ENCODE results near the gene SFTPB.

Gene SFTPB

DNA sequence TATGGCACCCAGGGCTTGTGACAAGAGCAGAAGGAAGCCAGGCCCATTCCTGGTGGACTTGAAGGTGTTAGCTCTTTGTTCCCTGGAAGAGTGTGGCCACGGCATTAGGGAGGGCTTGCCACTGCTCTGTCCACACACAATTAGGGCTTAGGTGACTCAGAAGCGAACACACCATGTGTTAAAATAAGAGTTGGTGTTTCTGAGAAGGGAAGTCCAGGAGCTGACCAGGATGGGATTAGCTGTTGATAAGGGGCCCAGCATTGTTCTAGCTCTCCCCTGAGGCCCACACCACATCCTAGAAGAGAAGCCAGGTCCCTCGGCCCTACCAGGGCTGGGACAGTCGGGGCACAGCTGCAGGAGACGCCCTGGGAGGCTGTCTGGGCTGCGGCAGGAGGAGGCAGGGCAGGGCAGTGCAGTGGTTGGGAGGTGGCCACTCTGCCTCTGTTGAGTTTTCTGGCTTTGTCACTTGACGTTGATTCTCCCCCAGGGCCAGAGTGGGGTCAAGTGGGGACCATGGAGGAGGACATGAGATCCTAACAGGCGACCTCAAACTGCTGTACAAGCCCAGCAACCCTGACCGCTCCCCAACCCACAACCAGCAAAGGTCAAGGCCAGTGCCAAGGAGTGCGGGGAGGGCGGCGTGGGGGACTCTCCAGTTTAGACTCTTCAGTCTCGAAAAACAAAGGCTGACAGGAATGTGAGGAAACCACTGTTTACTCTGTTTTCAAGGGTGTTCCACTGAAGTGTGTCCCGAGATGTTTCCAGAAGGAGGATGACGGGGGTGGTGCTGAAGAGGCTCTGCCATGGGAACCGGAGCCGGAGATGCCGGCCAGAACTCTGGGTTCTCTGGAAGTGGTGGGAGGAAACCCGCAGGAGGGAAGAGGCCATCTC lies 42.9 kb upstream of the SFTPB start:
- FAIRE-seq (no peak), DNase-seq (ENCODE audit: insufficient read length, low spot score) (no peak)
- TF ChIP-seq POLR2AphosphoS5 (IDR thresholded peaks at IDR 0.05; ENCODE audit: low read depth, low read length) (no peak), PAX5 (IDR thresholded peaks at IDR 0.05; ENCODE audit: insufficient read depth, low read length, severe bottlenecking) (no peak), TAF1 (IDR thresholded peaks at IDR 0.05; ENCODE audit: low read depth, low read length) (no peak), POU2F2 (IDR thresholded peaks at IDR 0.05; ENCODE audit: low read depth, low read length) (no peak), POLR2A (IDR thresholded peaks at IDR 0.05; ENCODE audit: low read depth, low read length) (no peak), SPI1 (IDR thresholded peaks at IDR 0.05; ENCODE audit: low read depth, low read length) (no peak)

DNA sequence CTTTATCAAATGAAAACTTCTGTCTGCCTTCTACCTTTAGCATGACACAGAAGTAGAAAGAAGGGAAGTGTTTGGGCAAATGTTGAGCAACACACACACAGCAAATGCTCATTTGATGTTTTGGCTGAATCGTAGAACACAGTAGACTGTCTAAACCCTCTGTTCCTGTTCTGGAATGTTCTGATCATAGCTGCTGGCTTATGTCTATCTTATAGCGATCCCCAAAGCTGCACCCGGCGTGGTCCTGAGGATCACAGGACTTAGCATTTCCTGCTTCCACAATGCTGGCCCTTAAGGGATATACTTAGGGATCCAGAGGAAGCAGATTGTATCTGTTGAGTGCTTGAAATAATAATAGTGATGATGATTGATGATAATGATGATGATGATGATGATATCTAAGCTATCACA lies 41.4 kb upstream of the SFTPB start:
- TF ChIP-seq SPI1 (IDR thresholded peaks at IDR 0.05; ENCODE audit: low read depth, low read length), result no peak
- no peak for TF ChIP-seq PAX5 (IDR thresholded peaks at IDR 0.05; ENCODE audit: insufficient read depth, low read length, severe bottlenecking)
- no peak for TF ChIP-seq POLR2A (IDR thresholded peaks at IDR 0.05; ENCODE audit: low read depth, low read length)
- TF ChIP-seq POLR2AphosphoS5 (IDR thresholded peaks at IDR 0.05; ENCODE audit: low read depth, low read length), result no peak
- TF ChIP-seq POU2F2 (IDR thresholded peaks at IDR 0.05; ENCODE audit: low read depth, low read length), result no peak
- TF ChIP-seq TAF1 (IDR thresholded peaks at IDR 0.05; ENCODE audit: low read depth, low read length), result no peak
- no peak for FAIRE-seq
- DNase-seq (ENCODE audit: insufficient read length, low spot score), result no peak

DNA sequence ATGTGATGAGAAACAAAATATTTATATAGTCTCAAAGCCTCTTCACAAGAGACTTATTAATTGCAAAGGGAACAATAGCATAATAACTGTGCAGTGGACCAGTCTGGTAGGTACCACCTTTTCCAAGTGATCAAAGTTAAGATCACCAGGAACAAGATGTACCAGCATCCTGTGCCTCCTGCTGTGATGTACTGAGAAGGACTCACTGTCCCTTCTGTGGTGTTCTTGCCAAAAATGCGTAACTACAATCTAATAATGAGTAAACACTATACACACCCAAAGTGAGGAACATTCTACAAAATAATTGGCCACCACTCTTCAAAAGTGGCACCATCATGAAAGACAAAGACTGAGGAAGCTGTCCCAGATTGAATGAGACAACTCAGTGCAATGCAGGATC lies 40.6 kb upstream of the SFTPB start:
- DNase-seq (ENCODE audit: insufficient read length, low spot score), result no peak
- TF ChIP-seq TAF1 (IDR thresholded peaks at IDR 0.05; ENCODE audit: low read depth, low read length) (no peak), POLR2AphosphoS5 (IDR thresholded peaks at IDR 0.05; ENCODE audit: low read depth, low read length) (no peak), SPI1 (IDR thresholded peaks at IDR 0.05; ENCODE audit: low read depth, low read length) (no peak), POU2F2 (IDR thresholded peaks at IDR 0.05; ENCODE audit: low read depth, low read length) (no peak), POLR2A (IDR thresholded peaks at IDR 0.05; ENCODE audit: low read depth, low read length) (no peak), PAX5 (IDR thresholded peaks at IDR 0.05; ENCODE audit: insufficient read depth, low read length, severe bottlenecking) (no peak)
- FAIRE-seq, result no peak

DNA sequence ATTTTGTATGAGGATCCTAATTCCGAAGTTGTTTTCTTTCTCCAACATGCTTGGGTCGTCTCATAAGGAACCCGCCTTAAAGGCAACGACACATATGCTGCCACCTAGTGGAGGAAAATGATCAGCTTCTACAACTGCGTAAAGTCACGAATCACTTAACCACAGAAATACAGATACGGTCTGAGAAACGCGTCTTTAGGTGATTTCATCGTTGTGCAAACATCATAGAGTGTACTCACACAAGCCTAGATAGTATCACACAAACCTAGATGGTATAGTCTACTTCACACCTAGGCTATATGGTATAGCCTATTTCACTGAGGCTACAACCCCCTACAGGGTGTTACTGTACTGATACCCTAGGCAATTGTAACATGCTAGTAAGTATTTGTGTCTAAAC lies 39.3 kb upstream of the SFTPB start:
- DNase-seq (ENCODE audit: insufficient read length, low spot score) (peak; percentile 57), FAIRE-seq (peak; percentile 91)
- TF ChIP-seq PAX5 (IDR thresholded peaks at IDR 0.05; ENCODE audit: insufficient read depth, low read length, severe bottlenecking) (no peak), SPI1 (IDR thresholded peaks at IDR 0.05; ENCODE audit: low read depth, low read length) (no peak), POLR2A (IDR thresholded peaks at IDR 0.05; ENCODE audit: low read depth, low read length) (no peak), TAF1 (IDR thresholded peaks at IDR 0.05; ENCODE audit: low read depth, low read length) (no peak), POLR2AphosphoS5 (IDR thresholded peaks at IDR 0.05; ENCODE audit: low read depth, low read length) (no peak), POU2F2 (IDR thresholded peaks at IDR 0.05; ENCODE audit: low read depth, low read length) (no peak)

DNA sequence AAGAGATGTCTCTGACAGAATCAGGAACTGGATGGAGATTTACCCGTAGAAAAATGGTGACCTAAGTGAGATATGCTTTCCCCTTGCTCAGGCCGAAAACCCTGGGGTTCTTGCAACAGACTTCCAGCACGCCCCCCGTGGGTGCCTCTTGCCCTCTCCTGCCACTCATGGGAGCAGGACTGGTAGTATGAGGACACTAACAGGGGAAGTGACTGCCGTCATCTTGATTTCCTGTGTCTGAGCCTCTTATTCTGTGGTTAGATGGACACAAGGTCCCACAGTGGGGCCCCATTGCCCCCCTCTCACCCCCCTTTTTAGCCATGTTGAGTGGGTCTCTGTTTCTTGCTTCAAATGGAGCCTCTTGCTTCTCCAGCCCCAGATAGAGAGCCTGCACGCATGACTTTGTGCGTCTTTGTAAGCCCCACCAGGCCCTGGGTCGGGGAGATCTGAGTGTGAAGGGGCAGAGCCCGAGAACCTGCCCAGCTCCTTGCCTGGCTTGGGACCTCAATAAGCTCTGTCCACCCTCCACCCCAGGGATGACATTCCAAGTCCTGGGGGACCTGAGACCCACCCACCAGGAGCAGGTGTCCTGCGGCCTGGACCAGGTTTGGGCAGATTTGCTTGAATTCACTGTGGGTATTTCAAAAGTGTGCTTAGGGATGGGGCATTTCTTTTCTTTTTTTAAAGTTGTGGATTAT lies 38.7 kb upstream of the SFTPB start:
- no peak for DNase-seq (ENCODE audit: insufficient read length, low spot score)
- TF ChIP-seq TAF1 (IDR thresholded peaks at IDR 0.05; ENCODE audit: low read depth, low read length), result no peak
- TF ChIP-seq PAX5 (IDR thresholded peaks at IDR 0.05; ENCODE audit: insufficient read depth, low read length, severe bottlenecking), result no peak
- TF ChIP-seq POLR2AphosphoS5 (IDR thresholded peaks at IDR 0.05; ENCODE audit: low read depth, low read length), result no peak
- no peak for TF ChIP-seq SPI1 (IDR thresholded peaks at IDR 0.05; ENCODE audit: low read depth, low read length)
- TF ChIP-seq POU2F2 (IDR thresholded peaks at IDR 0.05; ENCODE audit: low read depth, low read length), result no peak
- no peak for FAIRE-seq

DNA sequence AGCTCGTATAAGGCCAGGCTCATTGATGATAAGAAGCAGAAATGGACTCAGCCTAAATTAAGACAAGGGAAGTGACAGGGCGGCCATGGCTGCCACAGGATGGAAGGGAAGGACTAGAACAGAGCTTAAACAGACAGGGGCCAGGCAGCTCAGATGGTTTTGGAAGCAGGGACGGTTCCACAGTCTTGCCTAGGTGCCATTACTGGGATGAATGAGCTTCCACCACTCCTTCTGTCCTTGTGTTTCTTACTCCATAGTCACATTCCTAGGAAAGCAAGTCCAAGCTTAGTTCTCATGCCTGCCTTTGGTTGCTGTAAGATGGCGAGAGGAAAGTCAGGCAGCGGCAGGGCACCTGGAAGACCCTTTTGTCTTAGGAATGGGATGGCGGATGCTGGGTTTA lies 38.1 kb upstream of the SFTPB start:
- TF ChIP-seq POLR2A (IDR thresholded peaks at IDR 0.05; ENCODE audit: low read depth, low read length) (no peak), POLR2AphosphoS5 (IDR thresholded peaks at IDR 0.05; ENCODE audit: low read depth, low read length) (no peak), POU2F2 (IDR thresholded peaks at IDR 0.05; ENCODE audit: low read depth, low read length) (no peak), SPI1 (IDR thresholded peaks at IDR 0.05; ENCODE audit: low read depth, low read length) (no peak), PAX5 (IDR thresholded peaks at IDR 0.05; ENCODE audit: insufficient read depth, low read length, severe bottlenecking) (no peak), TAF1 (IDR thresholded peaks at IDR 0.05; ENCODE audit: low read depth, low read length) (no peak)
- DNase-seq (ENCODE audit: insufficient read length, low spot score) (no peak), FAIRE-seq (no peak)

DNA sequence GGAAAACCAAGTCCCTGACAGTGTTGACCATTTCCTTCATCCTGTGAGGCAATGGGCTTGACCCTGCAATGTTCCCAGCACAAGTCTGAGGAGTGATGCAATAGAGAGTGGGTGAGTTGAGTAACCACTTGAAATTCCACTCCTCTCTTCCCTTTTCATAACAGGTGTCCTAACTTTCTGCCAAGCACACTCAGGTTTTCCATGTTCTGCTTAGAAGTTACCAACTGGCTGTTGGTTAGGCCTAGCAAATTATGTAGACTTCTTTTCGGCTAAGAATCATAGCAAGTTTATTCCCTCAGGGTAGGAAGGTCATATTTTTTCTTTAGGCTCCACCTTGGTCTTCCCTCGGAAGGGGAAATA lies 37.7 kb upstream of the SFTPB start:
- TF ChIP-seq POU2F2 (IDR thresholded peaks at IDR 0.05; ENCODE audit: low read depth, low read length), result no peak
- TF ChIP-seq TAF1 (IDR thresholded peaks at IDR 0.05; ENCODE audit: low read depth, low read length), result no peak
- no peak for TF ChIP-seq POLR2AphosphoS5 (IDR thresholded peaks at IDR 0.05; ENCODE audit: low read depth, low read length)
- TF ChIP-seq SPI1 (IDR thresholded peaks at IDR 0.05; ENCODE audit: low read depth, low read length), result no peak
- TF ChIP-seq POLR2A (IDR thresholded peaks at IDR 0.05; ENCODE audit: low read depth, low read length), result no peak
- TF ChIP-seq PAX5 (IDR thresholded peaks at IDR 0.05; ENCODE audit: insufficient read depth, low read length, severe bottlenecking), result no peak
- peak; percentile 66 for FAIRE-seq
- no peak for DNase-seq (ENCODE audit: insufficient read length, low spot score)

DNA sequence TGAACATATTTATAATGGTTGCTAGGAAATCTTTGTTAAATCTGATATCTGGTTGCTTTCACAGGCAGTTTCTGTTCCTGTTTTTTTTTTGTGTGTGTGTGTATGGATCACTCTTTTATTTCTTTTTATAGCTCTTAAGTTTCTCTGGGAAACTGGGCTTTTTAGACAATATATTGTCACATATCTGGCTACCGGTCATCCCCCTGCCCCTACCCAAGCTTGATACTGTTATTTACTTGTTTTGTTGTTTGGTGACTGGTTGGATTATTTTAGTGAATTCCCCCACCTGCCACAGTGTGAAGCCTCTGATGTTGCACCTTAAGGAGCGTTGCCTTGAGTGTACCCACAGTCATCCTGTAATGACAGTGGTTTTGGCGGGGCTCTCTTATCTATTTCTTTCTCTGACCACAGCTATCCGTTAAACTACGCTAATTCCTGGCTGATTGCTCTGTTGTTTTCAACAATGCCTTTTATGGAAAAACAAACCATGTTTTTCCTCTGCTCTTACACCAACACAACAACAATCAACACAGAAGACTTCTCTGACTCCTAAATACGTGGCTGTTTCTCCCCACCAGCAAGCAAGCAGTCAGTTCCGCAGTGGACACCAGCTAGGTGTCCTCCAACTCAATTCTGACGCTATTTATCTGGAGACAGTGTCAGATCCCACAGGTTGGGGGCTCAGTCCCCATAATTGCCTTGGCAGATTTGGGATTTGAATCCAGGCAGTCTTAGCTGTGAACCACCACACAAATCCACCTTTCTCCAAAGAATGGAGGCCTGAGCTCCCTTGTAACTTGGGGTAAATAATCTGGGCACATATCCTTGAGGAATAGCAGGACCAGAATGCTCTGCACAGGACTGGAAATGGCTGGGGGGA lies 37.0 kb upstream of the SFTPB start:
- FAIRE-seq (peak; percentile 69), DNase-seq (ENCODE audit: insufficient read length, low spot score) (no peak)
- TF ChIP-seq SPI1 (IDR thresholded peaks at IDR 0.05; ENCODE audit: low read depth, low read length) (peak; percentile 92), POU2F2 (IDR thresholded peaks at IDR 0.05; ENCODE audit: low read depth, low read length) (0 out of 2 replicates have a peak, but pooled peaks have one; percentile 29), PAX5 (IDR thresholded peaks at IDR 0.05; ENCODE audit: insufficient read depth, low read length, severe bottlenecking) (no peak)

DNA sequence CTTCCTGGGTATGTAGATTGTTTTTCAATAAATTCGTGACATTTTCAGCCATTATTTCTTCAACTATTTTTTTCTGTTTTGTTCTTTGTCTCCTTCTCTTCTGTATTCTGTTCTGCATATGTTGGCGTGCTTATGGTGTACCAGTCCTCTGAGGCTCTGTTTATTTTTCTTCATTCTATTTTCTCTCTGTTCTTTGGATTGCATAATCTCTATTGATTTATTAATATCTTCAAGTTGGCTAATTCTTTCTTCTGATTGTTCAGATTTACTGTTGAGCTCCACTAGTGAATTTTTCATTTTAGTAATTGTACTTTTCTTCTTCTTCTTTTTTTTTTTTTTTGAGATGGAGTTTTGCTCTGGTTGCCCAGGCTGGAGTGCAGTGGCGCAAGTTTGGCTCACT lies 36.0 kb upstream of the SFTPB start:
- FAIRE-seq (no peak), DNase-seq (ENCODE audit: insufficient read length, low spot score) (no peak)
- TF ChIP-seq POLR2AphosphoS5 (IDR thresholded peaks at IDR 0.05; ENCODE audit: low read depth, low read length), result no peak

Measured in GM12891 (cell line).